Fibroblast of peridontal ligament (primary cell): ENCODE data around the gene CALR.
A peak's percentile ranks its signal among the peaks of the same experiment; 100 is the strongest.

Experiments used
- DNase-seq: peaks from one replicate; pipeline ENCODE4 v3.0.0-alpha.2; 2010; ENCODE audit errors: extremely low read depth

CALR gene

DNA sequence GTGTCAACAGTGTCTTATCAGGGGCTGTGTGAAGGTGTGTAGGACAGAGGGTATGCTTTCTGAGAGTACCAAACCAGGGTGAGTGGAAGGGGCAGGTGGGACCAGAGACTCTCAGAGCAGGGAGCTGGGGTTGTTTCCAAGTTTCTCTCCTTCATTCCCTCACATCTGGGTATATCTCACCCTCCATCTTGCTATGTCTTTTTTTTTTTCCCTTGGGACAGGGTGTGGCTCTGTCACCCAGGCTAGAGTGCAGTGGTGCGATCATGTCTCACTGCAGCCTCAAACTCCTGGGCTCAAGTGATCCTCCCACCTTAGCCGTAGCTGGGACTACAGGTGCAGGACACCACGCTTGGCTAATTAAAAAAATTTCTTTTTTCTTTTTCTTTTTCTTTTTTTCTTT lies 41.6 kb downstream of the CALR start:
- no peak for DNase-seq

DNA sequence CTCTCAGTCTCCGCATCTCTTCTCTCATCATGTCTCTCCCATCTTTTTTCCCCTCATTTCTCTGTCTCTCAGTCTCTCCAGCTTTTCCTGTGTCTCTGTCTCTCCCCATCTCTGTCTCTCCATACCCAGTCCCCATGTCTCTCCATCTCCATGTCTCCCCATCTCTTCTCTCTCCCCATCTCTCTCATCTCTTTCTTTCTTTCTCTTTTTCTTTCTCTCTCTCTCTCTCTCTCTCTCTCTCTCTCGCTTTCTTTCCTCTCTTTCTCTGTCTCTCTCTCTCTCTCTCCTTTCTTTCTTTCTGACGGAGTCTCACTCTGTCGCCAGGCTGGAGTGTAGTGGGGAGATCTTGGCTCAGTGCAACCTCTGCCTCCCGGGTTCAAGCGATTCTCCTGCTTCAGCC lies 44.2 kb downstream of the CALR start:
- DNase-seq, result no peak

GRCh38 chr19:12983091-12983490 lies 44.7 kb downstream of the CALR start:
- DNase-seq, result no peak

- DNase-seq, result peak; percentile 68
These were observed 45.2 kb downstream of the CALR start for GRCh38 chr19:12983542-12984142.

- peak; percentile 32 for DNase-seq
These were observed 45.8 kb downstream of the CALR start for GRCh38 chr19:12984143-12984627.

- DNase-seq, result no peak
These were observed 46.3 kb downstream of the CALR start for GRCh38 chr19:12984683-12985048.

DNA sequence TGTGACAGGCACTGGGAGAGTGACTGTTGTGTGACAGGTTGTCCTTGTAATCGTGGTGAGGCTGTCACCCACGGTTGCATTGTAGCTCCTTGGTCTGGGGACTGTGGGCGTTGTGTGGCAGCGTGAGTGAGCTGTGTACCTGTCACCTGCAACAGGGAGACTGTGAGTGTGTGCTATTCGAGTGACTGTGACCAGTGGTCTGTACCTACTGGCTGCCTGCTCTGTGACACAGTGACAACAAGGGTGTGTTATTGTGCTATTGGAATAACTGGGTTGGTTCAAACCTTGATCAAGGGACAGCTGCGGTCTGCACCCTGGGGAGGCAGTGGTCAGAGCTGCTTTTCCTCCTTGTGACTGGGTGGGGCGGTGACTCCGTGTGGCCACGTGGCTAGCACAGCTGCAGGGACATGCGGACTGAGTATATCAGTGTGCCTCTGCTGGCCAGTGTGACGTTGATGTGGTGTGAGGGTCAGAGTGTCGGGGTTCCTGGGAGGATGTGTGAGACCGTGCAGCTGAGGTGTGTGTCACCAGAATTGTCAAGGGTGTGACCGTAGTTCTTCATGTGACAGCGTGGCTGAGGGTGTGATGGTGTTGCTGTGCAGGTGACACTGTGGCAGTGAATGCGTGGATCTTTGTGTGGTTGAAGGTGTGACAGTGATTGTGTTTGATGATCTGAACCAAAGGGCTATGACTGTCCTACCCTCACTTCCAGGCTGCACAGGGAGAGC lies 46.8 kb downstream of the CALR start:
- no peak for DNase-seq

GRCh38 chr19:12986726-12987125 lies 48.3 kb downstream of the CALR start:
- DNase-seq, result no peak

DNA sequence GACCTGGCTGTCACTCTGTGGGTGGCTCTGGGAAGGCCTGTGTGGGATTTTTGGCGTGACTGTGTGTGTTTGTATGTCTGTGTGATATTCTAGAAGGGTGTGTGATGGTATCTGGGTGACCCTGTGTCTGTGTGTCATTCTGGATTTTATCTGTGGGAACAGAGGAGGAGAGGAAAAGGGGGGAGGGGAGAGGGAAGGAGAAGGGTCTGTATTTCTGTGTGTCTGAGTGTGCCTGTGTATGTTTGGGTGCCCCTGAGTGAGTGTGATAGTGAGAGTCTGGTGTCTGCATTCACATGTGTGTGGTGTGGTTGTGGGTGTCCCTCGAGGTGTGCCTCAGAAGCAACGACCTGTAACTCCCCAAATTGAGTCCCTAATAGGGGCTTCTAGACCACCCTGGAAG lies 48.8 kb downstream of the CALR start:
- no peak for DNase-seq

- DNase-seq, result no peak
These were observed 49.4 kb downstream of the CALR start for GRCh38 chr19:12987781-12988180.

DNA sequence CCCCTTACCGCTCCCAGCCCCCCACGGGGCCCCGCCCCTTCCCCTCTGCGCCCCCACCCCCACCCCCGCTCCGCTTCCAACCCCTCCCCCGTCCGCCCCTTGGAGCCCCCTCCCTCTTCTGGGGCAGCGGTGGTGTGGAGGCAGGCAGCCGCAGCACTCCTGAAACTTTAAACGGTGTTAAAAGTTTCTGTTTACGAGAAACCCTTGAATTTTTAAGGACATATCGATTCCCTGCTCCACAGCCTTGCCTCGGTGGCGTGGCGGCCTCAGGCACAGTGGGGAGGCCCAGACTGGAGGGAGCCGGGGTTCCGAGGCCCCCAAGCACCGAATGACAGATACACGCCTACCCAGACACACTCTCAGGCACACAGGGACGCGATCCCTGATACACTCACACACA lies 52.0 kb downstream of the CALR start:
- no peak for DNase-seq

DNA sequence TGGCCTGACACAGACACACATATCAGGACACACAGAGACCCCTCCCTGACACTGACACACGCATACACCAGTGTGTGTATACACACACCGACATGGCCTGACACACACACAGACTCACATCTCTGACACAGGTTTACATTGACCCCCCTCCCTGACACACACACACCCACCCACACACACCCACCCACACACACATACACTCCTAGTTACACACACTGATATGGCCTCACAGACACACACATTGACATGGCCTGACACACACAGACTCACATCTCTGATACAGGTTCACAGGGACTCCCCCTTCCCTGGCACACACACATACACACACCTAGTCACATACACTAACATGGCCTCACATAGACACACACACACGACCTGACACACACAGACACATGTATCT lies 52.4 kb downstream of the CALR start:
- DNase-seq, result no peak

DNA sequence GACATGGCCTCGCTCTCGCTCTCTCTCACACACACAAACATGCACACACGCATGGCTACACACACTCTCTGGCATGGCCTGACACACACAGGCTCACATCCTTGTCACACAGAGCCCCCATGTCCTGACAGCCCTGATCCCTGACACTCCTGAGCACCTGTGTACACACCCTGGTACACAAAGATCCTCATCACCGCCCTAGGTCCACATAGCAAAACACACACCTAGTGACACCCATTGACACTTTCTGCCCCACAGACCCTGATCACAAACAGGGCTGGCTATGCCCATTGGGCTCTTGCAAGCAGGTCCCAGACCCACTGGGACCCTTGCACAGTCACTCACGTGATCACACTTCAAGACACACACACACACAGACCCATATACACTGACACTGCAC lies 52.9 kb downstream of the CALR start:
- no peak for DNase-seq

DNA sequence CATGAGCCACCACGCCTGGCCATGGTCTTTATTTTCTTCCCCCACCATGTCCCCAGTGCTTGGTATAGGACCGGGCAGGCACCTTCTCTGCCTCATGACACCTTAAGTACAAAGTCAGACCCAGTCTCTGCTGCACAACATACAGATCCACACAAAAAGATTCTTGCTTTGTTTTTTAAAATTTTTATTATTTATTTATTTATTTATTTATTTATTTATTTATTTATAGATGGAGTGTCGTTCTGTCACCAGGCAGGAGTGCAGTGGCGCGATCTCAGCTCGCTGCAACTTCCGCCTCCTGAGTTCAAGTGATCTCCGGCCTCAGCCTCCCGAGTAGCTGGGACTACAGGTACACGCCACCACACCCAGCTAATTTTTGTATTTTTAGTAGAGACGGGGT lies 54.3 kb downstream of the CALR start:
- DNase-seq, result no peak

- DNase-seq, result no peak
These were observed 55.2 kb downstream of the CALR start for GRCh38 chr19:12993562-12993961.
